Thyroid gland (tissue), 4 donors: ENCODE results near the gene OOSP4B.

Experiments
- CTCF ChIP-seq, 6 experiments: fragments of 200-600 bp in 3 of 6; fragments of 450-650 bp in 3 of 6; sonication (generic) in 3 of 6; IDR thresholded peaks; one replicate each; pipeline ENCODE4 v1.5.1; 2016 to 2019; ENCODE audit warnings: antibody characterized with exemption in 6 of 6, mild to moderate bottlenecking in 2 of 6, inconsistent platforms in 1 of 6, moderate library complexity in 1 of 6
- POLR2A ChIP-seq, 2 donors: fragments of 450-650 bp; IDR thresholded peaks; one replicate each; pipeline ENCODE4 v1.6.1; 2017; ENCODE audit warnings: antibody characterized with exemption in 2 of 2, mild to moderate bottlenecking in 2 of 2, moderate library complexity in 1 of 2

- TF ChIP-seq CTCF (IDR thresholded peaks at IDR 0.05) (no peak), POLR2A (IDR thresholded peaks at IDR 0.05) (no peak)
Measured at GRCh38 chr11:59973097-59973496, 43.9 kb upstream of the OOSP4B start.
